ENCODE results near the gene KCTD7.
"Not testable (repeated sequence)": the region's sequence is repeated elsewhere in the genome, so short reads cannot be mapped to it uniquely, and the experiment has no call there.

The KCTD7 gene

GRCh38 chr7:66617295-66617694 lies 11.4 kb upstream of the KCTD7 start:
- DNase-seq (ENCODE audit: low read depth), result no peak

- not testable (repeated sequence) for DNase-seq (ENCODE audit: low read depth)
Observed at GRCh38 chr7:66619341-66619948, 9.2 kb upstream of the KCTD7 start.

GRCh38 chr7:66626331-66626934 lies 2.2 kb upstream of the KCTD7 start:
- DNase-seq (ENCODE audit: low read depth), result no peak

- no peak for DNase-seq (ENCODE audit: low read depth)
Observed at GRCh38 chr7:66627151-66627681, 1.5 kb upstream of the KCTD7 start.

- DNase-seq (ENCODE audit: low read depth), result no peak
Observed at GRCh38 chr7:66627881-66628360, 760 bp upstream of the KCTD7 start.

GRCh38 chr7:66629222-66630062 lies 761 bp downstream of the KCTD7 start:
- DNase-seq (ENCODE audit: low read depth), result no peak

- no peak for DNase-seq (ENCODE audit: low read depth)
Observed at GRCh38 chr7:66630531-66630930, 1.9 kb downstream of the KCTD7 start.

- DNase-seq (ENCODE audit: low read depth), result no peak
Observed at GRCh38 chr7:66631471-66631870, 2.8 kb downstream of the KCTD7 start.

- no peak for DNase-seq (ENCODE audit: low read depth)
Observed at GRCh38 chr7:66634816-66635215, 6.1 kb downstream of the KCTD7 start.

GRCh38 chr7:66635322-66635981 lies 6.8 kb downstream of the KCTD7 start:
- DNase-seq (ENCODE audit: low read depth), result not testable (repeated sequence)

- not testable (repeated sequence) for DNase-seq (ENCODE audit: low read depth)
Observed at GRCh38 chr7:66635982-66636546, 7.4 kb downstream of the KCTD7 start.

GRCh38 chr7:66638309-66639099 lies 9.8 kb downstream of the KCTD7 start:
- no peak for DNase-seq (ENCODE audit: low read depth)

GRCh38 chr7:66639773-66640172 lies 11.1 kb downstream of the KCTD7 start:
- no peak for DNase-seq (ENCODE audit: low read depth)

- no peak for DNase-seq (ENCODE audit: low read depth)
Observed at GRCh38 chr7:66640802-66641525, 12.3 kb downstream of the KCTD7 start.

- no peak for DNase-seq (ENCODE audit: low read depth)
Observed at GRCh38 chr7:66641526-66641871, 12.8 kb downstream of the KCTD7 start.

- no peak for DNase-seq (ENCODE audit: low read depth)
Observed at GRCh38 chr7:66642186-66642585, 13.5 kb downstream of the KCTD7 start.

GRCh38 chr7:66642932-66643331 lies 14.3 kb downstream of the KCTD7 start:
- DNase-seq (ENCODE audit: low read depth), result no peak

GRCh38 chr7:66643395-66643794 lies 14.7 kb downstream of the KCTD7 start:
- DNase-seq (ENCODE audit: low read depth), result no peak

- not testable (repeated sequence) for DNase-seq (ENCODE audit: low read depth)
Observed at GRCh38 chr7:66651026-66651425, 22.3 kb downstream of the KCTD7 start.

GRCh38 chr7:66653719-66654274 lies 25.1 kb downstream of the KCTD7 start:
- not testable (repeated sequence) for DNase-seq (ENCODE audit: low read depth)
